H9 (cell line): Measurements from ENCODE around the gene SCAF1. TPM values are rescaled to one million over a fixed set of nuclear protein-coding genes. Genes with fewer than 3 reads are reported as not detected.

Source experiments
- DNase-seq: peaks from one replicate; pipeline ENCODE4 v3.0.0-alpha.2; 2017
- H2AFZ ChIP-seq: one replicate; pipeline ENCODE4 v1.6.1; 2013; ENCODE audit warnings: mild to moderate bottlenecking, low read length, control low read depth, moderate library complexity
- H2AK5ac ChIP-seq: 2 replicates; pipeline ENCODE4 v1.6.1; 2013; ENCODE audit warnings: low read length, control low read depth, mixed read lengths; ENCODE audit not compliant: insufficient read length
- H2BK120ac ChIP-seq: one replicate; pipeline ENCODE4 v1.6.1; 2013; ENCODE audit warnings: low read depth, mild to moderate bottlenecking, low read length, control low read depth, inconsistent platforms; ENCODE audit not compliant: poor library complexity, severe bottlenecking
- H2BK12ac ChIP-seq: 2 replicates; pipeline ENCODE4 v1.6.1; 2013; ENCODE audit warnings: low read length, control low read depth, mixed read lengths, low read depth; ENCODE audit not compliant: insufficient read length
- H2BK15ac ChIP-seq: 2 replicates; pipeline ENCODE4 v1.6.1; 2013; ENCODE audit warnings: low read depth, low read length, control low read depth
- H2BK20ac ChIP-seq: one replicate; pipeline ENCODE4 v1.6.1; 2013; ENCODE audit warnings: low read depth, mild to moderate bottlenecking, low read length, control low read depth, inconsistent platforms; ENCODE audit not compliant: poor library complexity, severe bottlenecking
- H2BK5ac ChIP-seq: 2 replicates; pipeline ENCODE4 v1.6.1; 2013; ENCODE audit warnings: low read length, control low read depth, mixed read lengths; ENCODE audit not compliant: insufficient read length
- H3K14ac ChIP-seq: 2 replicates; pipeline ENCODE4 v1.6.1; 2013; ENCODE audit warnings: low read length, control low read depth; ENCODE audit not compliant: insufficient read depth
- H3K18ac ChIP-seq: 2 replicates; pipeline ENCODE4 v1.6.1; 2013; ENCODE audit warnings: low read depth, mild to moderate bottlenecking, mixed read lengths, low read length, control low read depth; ENCODE audit not compliant: insufficient read length
- H3K23ac ChIP-seq: 2 replicates; pipeline ENCODE4 v1.6.1; 2013; ENCODE audit warnings: low read length, control low read depth, mixed read lengths, low read depth; ENCODE audit not compliant: insufficient read length
- H3K23me2 ChIP-seq: 2 replicates; pipeline ENCODE4 v1.6.1; 2013; ENCODE audit warnings: low read depth, mild to moderate bottlenecking, mixed read lengths, low read length, control low read depth; ENCODE audit not compliant: insufficient read length, poor library complexity, severe bottlenecking
- H3K27ac ChIP-seq: 2 replicates; pipeline ENCODE4 v1.5.1; 2013; ENCODE audit warnings: low read length, control low read depth, mixed read lengths, low read depth; ENCODE audit not compliant: insufficient read length
- H3K27me3 ChIP-seq: 2 replicates; pipeline ENCODE4 v1.6.1; 2013; ENCODE audit warnings: low read length, control low read depth, inconsistent platforms; ENCODE audit not compliant: insufficient read depth
- H3K4ac ChIP-seq: 2 replicates; pipeline ENCODE4 v1.6.1; 2013; ENCODE audit warnings: low read depth, mild to moderate bottlenecking, control low read depth, inconsistent platforms, low read length, moderate library complexity
- H3K4me1 ChIP-seq: 2 replicates; pipeline ENCODE4 v1.6.1; 2013; ENCODE audit warnings: low read length, control low read depth, inconsistent platforms; ENCODE audit not compliant: insufficient read depth
- H3K4me2 ChIP-seq: 2 replicates; pipeline ENCODE4 v1.6.1; 2013; ENCODE audit warnings: low read length, control low read depth, mixed read lengths; ENCODE audit not compliant: insufficient read length, insufficient read depth
- H3K56ac ChIP-seq: 2 replicates; pipeline ENCODE4 v1.6.1; 2013; ENCODE audit warnings: low read depth, mild to moderate bottlenecking, mixed read lengths, low read length, control low read depth; ENCODE audit not compliant: insufficient read length
- H3K79me1 ChIP-seq: 2 replicates; pipeline ENCODE4 v1.6.1; 2013; ENCODE audit warnings: low read depth, mild to moderate bottlenecking, moderate library complexity, low read length, control low read depth, inconsistent platforms; ENCODE audit not compliant: insufficient read depth, poor library complexity, severe bottlenecking
- H3K79me2 ChIP-seq: 2 replicates; pipeline ENCODE4 v1.6.1; 2013; ENCODE audit warnings: low read length, control low read depth, inconsistent platforms; ENCODE audit not compliant: insufficient read depth
- H3K9ac ChIP-seq: 2 replicates; pipeline ENCODE4 v1.6.1; 2013; ENCODE audit warnings: low read length, control low read depth, mixed read lengths; ENCODE audit not compliant: insufficient read length; ENCODE audit errors: extremely low read depth
- H3K9me3 ChIP-seq: one replicate; pipeline ENCODE4 v1.6.1; 2013; ENCODE audit warnings: low read depth, low read length, inconsistent platforms; ENCODE audit not compliant: control insufficient read depth
- H3T11ph ChIP-seq: one replicate; pipeline ENCODE4 v1.6.1; 2013; ENCODE audit warnings: mild to moderate bottlenecking, low read length, control low read depth, inconsistent platforms
- H4K20me1 ChIP-seq: one replicate; pipeline ENCODE4 v1.6.1; 2013; ENCODE audit not compliant: control insufficient read depth, insufficient read length, insufficient read depth
- H4K5ac ChIP-seq: 2 replicates; pipeline ENCODE4 v1.6.1; 2013; ENCODE audit warnings: low read depth, mild to moderate bottlenecking, mixed read lengths, low read length, control low read depth; ENCODE audit not compliant: insufficient read length
- H4K8ac ChIP-seq: replicated peaks from 2 replicates; pipeline ENCODE4 v1.6.1; 2013; ENCODE audit warnings: low read length, control low read depth, mixed read lengths, low read depth; ENCODE audit not compliant: insufficient read length
- H4K91ac ChIP-seq: 2 replicates; pipeline ENCODE4 v1.6.1; 2013; ENCODE audit warnings: low read depth, mild to moderate bottlenecking, moderate library complexity, mixed read lengths, low read length, control low read depth; ENCODE audit not compliant: insufficient read length
- H3K27ac Mint-ChIP-seq, 3 experiments: 2 replicates in 2 of 3; 3 replicates in 1 of 3; pipeline ENCODE4 v1.8.0; 2020 to 2021; ENCODE audit warnings: mixed read lengths in 3 of 3, mild to moderate bottlenecking in 1 of 3, moderate library complexity in 1 of 3
- H3K27me3 Mint-ChIP-seq: 2 replicates; pipeline ENCODE4 v1.8.0; 2021; ENCODE audit warnings: low read depth, mild to moderate bottlenecking, moderate library complexity, mixed read lengths
- H3K36me3 Mint-ChIP-seq, 3 experiments: 2 replicates in 2 of 3; 3 replicates in 1 of 3; pipeline ENCODE4 v1.8.0; 2020 to 2021; ENCODE audit warnings: low read depth in 3 of 3, mixed read lengths in 3 of 3; ENCODE audit not compliant: insufficient read depth in 1 of 3
- H3K4me1 Mint-ChIP-seq, 2 experiments: 2 replicates each; pipeline ENCODE4 v1.8.0; 2020; ENCODE audit warnings: mixed read lengths in 2 of 2
- H3K4me3 Mint-ChIP-seq, 2 experiments: 2 replicates in 1 of 2; 3 replicates in 1 of 2; pipeline ENCODE4 v1.8.0; 2020 to 2021; ENCODE audit warnings: mild to moderate bottlenecking in 2 of 2, mixed read lengths in 2 of 2, moderate library complexity in 1 of 2
- H3K9me3 Mint-ChIP-seq, 2 experiments: 2 replicates in 1 of 2; 3 replicates in 1 of 2; pipeline ENCODE4 v1.8.0; 2020; ENCODE audit warnings: mild to moderate bottlenecking in 2 of 2, mixed read lengths in 2 of 2, moderate library complexity in 1 of 2
- CTCF ChIP-seq: fragments of 200-600 bp; sonication (generic); conservative IDR thresholded peaks from 3 replicates; pipeline ENCODE4 v1.8.0; 2021; ENCODE audit warnings: antibody characterized with exemption, mild to moderate bottlenecking
- WGBS: extraction: QIAGEN DNeasy Blood & Tissue Kit; methylation state at CpG from one replicate; pipeline ENCODE4 v1.1.7; 2013; ENCODE audit warnings: missing lambda C conversion rate, low lambda C conversion rate, mixed read lengths; ENCODE audit not compliant: insufficient read length; ENCODE audit errors: extremely low coverage; 5-methylcytosine and 5-hydroxymethylcytosine counted together
- total RNA-seq: library from RNA; stranded (reverse); gene quantifications from 2 replicates; pipeline ENCODE4 v1.2.1, GENCODE V29; 2021

The SCAF1 gene
- total RNA-seq, 1 experiment from 2014 or later, result 85.3 TPM

- Histone ChIP-seq H3K4me2 (no peak overlapping the region), H3K56ac (no peak overlapping the region), H3K18ac (no peak overlapping the region), H4K20me1 (no peaks in the 10 kb centered on the region), H3K9ac (no peak overlapping the region), H4K8ac (no peak overlapping the region), H4K5ac (no peak overlapping the region), H4K91ac (no peak overlapping the region), H2AFZ (no peak overlapping the region), H3K27ac (no peak overlapping the region), H3K9me3 (no peaks in the 10 kb centered on the region), H3K23me2 (peaks cover 2% of the 10 kb centered on the region), H3T11ph (no peak overlapping the region), H3K79me1 (no peaks in the 10 kb centered on the region), H2BK5ac (no peak overlapping the region), H3K27me3 (no peaks in the 10 kb centered on the region), H3K79me2 (no peaks in the 10 kb centered on the region), H2BK12ac (no peak overlapping the region), H3K4ac (no peak overlapping the region), H3K4me1 (no peaks in the 10 kb centered on the region), H2BK20ac (no peak overlapping the region), H2AK5ac (no peak overlapping the region), H2BK15ac (no peak overlapping the region), H3K23ac (no peak overlapping the region), H3K14ac (no peak overlapping the region), H2BK120ac (no peak overlapping the region)
- Mint-ChIP-seq H3K27ac (peak overlapping the region in 1 of 3 experiments; percentile 27; a peak in 1 of 7 replicates), H3K27me3 (no peaks in the 10 kb centered on the region), H3K9me3 (no peaks in the 10 kb centered on the region; a peak in 1 of 5 replicates), H3K36me3 (peaks cover 27 to 76% (median 68%) of the 10 kb centered on the region in 3 experiments), H3K4me3 (no peak overlapping the region), H3K4me1 (peaks cover 4 to 6% of the 10 kb centered on the region in 2 experiments; a peak in 3 of 4 replicates)
- no CpG with 5 or more reads among the region's 72 CpGs for WGBS
- DNase-seq, result no peak
- no peak for TF ChIP-seq CTCF
Measured at GRCh38 chr19:49651029-49651819, 9.2 kb downstream of the SCAF1 start.
